Activated T-cell treated with anti-CD3 and anti-CD28 coated beads for 48 hours (primary cell): ENCODE data around the gene MRM2.

Experiments
- DNase-seq: peaks from one replicate; pipeline ENCODE4 v3.0.0-alpha.2; 2020; ENCODE audit warnings: low read depth

MRM2 gene

GRCh38 chr7:2266911-2267310 is 24.9 kb upstream of the MRM2 start:
- DNase-seq: no peak

- DNase-seq: no peak
These were observed 22.2 kb upstream of the MRM2 start for GRCh38 chr7:2264158-2264557.

- no peak for DNase-seq
These were observed 21.2 kb upstream of the MRM2 start for GRCh38 chr7:2263176-2263575.

GRCh38 chr7:2261611-2262010 is 19.6 kb upstream of the MRM2 start:
- no peak for DNase-seq

GRCh38 chr7:2260820-2261219 is 18.8 kb upstream of the MRM2 start:
- DNase-seq: no peak

GRCh38 chr7:2259480-2259879 is 17.5 kb upstream of the MRM2 start:
- no peak for DNase-seq

- no peak for DNase-seq
These were observed 16.8 kb upstream of the MRM2 start for GRCh38 chr7:2258661-2259365.

- no peak for DNase-seq
These were observed 15.6 kb upstream of the MRM2 start for GRCh38 chr7:2257651-2258050.

- DNase-seq: no peak
These were observed 15.1 kb upstream of the MRM2 start for GRCh38 chr7:2257046-2257551.

GRCh38 chr7:2256306-2257045 is 14.5 kb upstream of the MRM2 start:
- no peak for DNase-seq

GRCh38 chr7:2255145-2256139 is 13.4 kb upstream of the MRM2 start:
- no peak for DNase-seq

GRCh38 chr7:2254429-2255144 is 12.6 kb upstream of the MRM2 start:
- no peak for DNase-seq

- DNase-seq: no peak
These were observed 11.7 kb upstream of the MRM2 start for GRCh38 chr7:2253525-2254244.

- DNase-seq: no peak
These were observed 11.0 kb upstream of the MRM2 start for GRCh38 chr7:2253021-2253420.

GRCh38 chr7:2251841-2252771 is 10.1 kb upstream of the MRM2 start:
- no peak for DNase-seq

GRCh38 chr7:2251381-2251780 is 9.4 kb upstream of the MRM2 start:
- no peak for DNase-seq

- DNase-seq: no peak
These were observed 7.8 kb upstream of the MRM2 start for GRCh38 chr7:2249744-2250323.

- peak; percentile 15 for DNase-seq
These were observed 7.1 kb upstream of the MRM2 start for GRCh38 chr7:2248984-2249694.
